DOHH2 (cell line): ENCODE results near the gene TMEM158.

ENCODE experiments used
- H3F3A ChIP-seq: fragments of 200-600 bp; sonication (generic), shearing (Covaris generic); 2 replicates; pipeline ENCODE4 v1.6.0; 2016; ENCODE audit warnings: antibody characterized with exemption, mild to moderate bottlenecking; ENCODE audit not compliant: control insufficient read depth, insufficient read depth
- H3K27ac ChIP-seq: fragments of 200-600 bp; sonication (generic); 2 replicates; pipeline ENCODE4 v1.5.1; 2014; ENCODE audit warnings: low read depth, mild to moderate bottlenecking, low read length, moderate library complexity
- H3K27me3 ChIP-seq: fragments of 200-600 bp; sonication (generic); 2 replicates; pipeline ENCODE4 v1.6.1; 2014; ENCODE audit warnings: mild to moderate bottlenecking, low read length, mixed read lengths; ENCODE audit not compliant: control insufficient read depth
- H3K36me3 ChIP-seq: fragments of 200-600 bp; sonication (generic); 2 replicates; pipeline ENCODE4 v1.6.1; 2014; ENCODE audit warnings: mild to moderate bottlenecking, low read length, moderate library complexity, mixed read lengths; ENCODE audit not compliant: control insufficient read depth
- H3K4me1 ChIP-seq: fragments of 200-600 bp; sonication (generic); 2 replicates; pipeline ENCODE4 v1.6.1; 2014; ENCODE audit warnings: mild to moderate bottlenecking, low read length, mixed read lengths; ENCODE audit not compliant: control insufficient read depth
- H3K4me2 ChIP-seq: fragments of 200-600 bp; sonication (generic); 2 replicates; pipeline ENCODE4 v1.6.0; 2014; ENCODE audit warnings: mild to moderate bottlenecking, low read length, moderate library complexity
- H3K4me3 ChIP-seq: fragments of 200-600 bp; sonication (generic); 2 replicates; pipeline ENCODE4 v1.5.1; 2014; ENCODE audit warnings: mild to moderate bottlenecking, low read length, mixed read lengths
- H3K79me2 ChIP-seq: fragments of 200-600 bp; sonication (generic); 2 replicates; pipeline ENCODE4 v1.6.1; 2014; ENCODE audit warnings: mild to moderate bottlenecking, low read length, mixed read lengths; ENCODE audit not compliant: control insufficient read depth
- H3K9me2 ChIP-seq: fragments of 200-600 bp; sonication (generic); replicated peaks from 2 replicates; pipeline ENCODE4 v1.6.1; 2014; ENCODE audit warnings: mild to moderate bottlenecking, low read length, mixed read lengths; ENCODE audit not compliant: control insufficient read depth
- H3K9me3 ChIP-seq: fragments of 200-600 bp; sonication (generic); 2 replicates; pipeline ENCODE4 v1.6.1; 2014; ENCODE audit warnings: antibody characterized with exemption, low read length, mixed read lengths; ENCODE audit not compliant: control insufficient read depth, insufficient read depth
- H4K20me1 ChIP-seq: fragments of 200-600 bp; sonication (generic); 2 replicates; pipeline ENCODE4 v1.6.0; 2014; ENCODE audit warnings: low read depth, mild to moderate bottlenecking, antibody characterized with exemption, low read length, moderate library complexity; ENCODE audit not compliant: control insufficient read depth, insufficient read depth
- EZH2phosphoT487 ChIP-seq: fragments of 200-600 bp; sonication (generic); IDR thresholded peaks from 2 replicates; pipeline ENCODE4 v1.6.1; 2017; ENCODE audit warnings: borderline replicate concordance, mild to moderate bottlenecking, antibody characterized with exemption, low read length, moderate library complexity, mixed read lengths
- TF ChIP-seq, protein P1 (sequence below): fragments of 200-600 bp; sonication (generic); IDR thresholded peaks from one replicate; pipeline ENCODE4 v1.5.1; 2014; ENCODE audit warnings: antibody characterized with exemption, mild to moderate bottlenecking, low read depth, low read length; ENCODE audit not compliant: poor library complexity, severe bottlenecking

Gene TMEM158

DNA sequence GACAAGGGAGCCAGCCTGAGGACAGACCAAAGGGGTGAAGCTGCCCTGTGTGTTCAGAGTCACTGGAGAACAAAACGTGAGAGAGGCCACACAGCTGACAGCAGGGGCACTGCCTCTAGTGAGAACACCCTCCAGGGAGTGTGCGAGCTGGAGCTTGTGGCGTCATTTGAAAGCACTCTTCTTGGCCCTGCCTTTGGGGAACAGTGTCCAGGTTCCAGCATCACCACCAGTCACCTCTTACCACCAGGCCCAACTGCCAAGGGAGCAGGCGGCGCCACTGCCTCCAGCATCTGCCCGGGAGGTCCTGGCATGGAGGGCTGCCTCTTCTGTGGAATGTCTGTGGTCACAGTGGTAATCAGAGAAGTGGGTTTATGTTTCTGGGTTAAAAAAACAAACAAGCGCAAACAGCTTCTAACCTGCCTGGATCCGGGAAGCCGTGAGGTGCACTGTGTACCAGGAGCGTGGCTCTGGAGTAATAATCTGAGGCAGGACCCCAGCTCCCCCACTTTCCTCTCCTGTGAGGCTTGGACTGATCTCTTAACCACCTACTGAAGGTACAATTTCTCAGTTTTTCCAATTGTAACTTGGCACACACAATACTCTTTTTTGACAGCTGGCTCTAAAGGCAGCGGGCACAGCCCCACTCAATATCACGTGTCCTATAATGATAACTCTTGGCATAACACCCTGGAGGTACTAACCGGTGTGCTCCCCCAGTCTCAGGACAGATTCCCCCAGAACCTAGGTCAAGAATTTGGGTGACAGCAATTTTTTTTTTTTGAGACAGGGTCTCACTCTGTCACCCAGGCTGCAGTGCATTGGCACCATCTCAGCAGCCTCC is 47.7 kb downstream of the TMEM158 start:
- Histone ChIP-seq H3K27ac (no peak overlapping the region), H3K9me3 (no peaks in the 10 kb centered on the region), H3K79me2 (no peaks in the 10 kb centered on the region), H3K36me3 (no peaks in the 10 kb centered on the region), H3K4me1 (no peaks in the 10 kb centered on the region), H3K4me2 (no peak overlapping the region), H3K27me3 (no peaks in the 10 kb centered on the region), H4K20me1 (no peaks in the 10 kb centered on the region), H3K4me3 (no peak overlapping the region), H3K9me2 (no peaks in the 10 kb centered on the region), H3F3A (no peaks in the 10 kb centered on the region)
- TF ChIP-seq, protein P1, sequence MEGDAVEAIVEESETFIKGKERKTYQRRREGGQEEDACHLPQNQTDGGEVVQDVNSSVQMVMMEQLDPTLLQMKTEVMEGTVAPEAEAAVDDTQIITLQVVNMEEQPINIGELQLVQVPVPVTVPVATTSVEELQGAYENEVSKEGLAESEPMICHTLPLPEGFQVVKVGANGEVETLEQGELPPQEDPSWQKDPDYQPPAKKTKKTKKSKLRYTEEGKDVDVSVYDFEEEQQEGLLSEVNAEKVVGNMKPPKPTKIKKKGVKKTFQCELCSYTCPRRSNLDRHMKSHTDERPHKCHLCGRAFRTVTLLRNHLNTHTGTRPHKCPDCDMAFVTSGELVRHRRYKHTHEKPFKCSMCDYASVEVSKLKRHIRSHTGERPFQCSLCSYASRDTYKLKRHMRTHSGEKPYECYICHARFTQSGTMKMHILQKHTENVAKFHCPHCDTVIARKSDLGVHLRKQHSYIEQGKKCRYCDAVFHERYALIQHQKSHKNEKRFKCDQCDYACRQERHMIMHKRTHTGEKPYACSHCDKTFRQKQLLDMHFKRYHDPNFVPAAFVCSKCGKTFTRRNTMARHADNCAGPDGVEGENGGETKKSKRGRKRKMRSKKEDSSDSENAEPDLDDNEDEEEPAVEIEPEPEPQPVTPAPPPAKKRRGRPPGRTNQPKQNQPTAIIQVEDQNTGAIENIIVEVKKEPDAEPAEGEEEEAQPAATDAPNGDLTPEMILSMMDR: no peak
- no peak for TF ChIP-seq EZH2phosphoT487

DNA sequence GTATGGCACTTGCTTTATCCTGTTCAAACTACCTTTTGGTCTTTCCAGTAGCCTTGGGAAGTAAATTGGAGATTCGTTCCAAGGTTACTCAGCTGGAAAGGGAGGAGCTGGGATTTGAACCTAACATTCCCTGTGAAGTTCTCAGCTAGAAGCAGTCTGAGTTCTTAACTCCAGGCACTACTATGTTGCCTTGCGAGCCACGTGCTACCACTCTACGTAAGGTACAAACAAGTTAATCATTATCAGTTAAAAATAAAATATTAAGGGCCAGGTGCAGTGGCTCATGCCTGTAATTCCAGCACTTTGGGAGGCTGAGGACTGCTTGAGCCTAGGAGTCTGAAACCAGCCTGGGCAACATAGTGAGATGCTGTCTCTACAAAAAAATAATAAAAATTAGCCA is 49.2 kb downstream of the TMEM158 start:
- Histone ChIP-seq H4K20me1 (no peaks in the 10 kb centered on the region), H3K36me3 (no peaks in the 10 kb centered on the region), H3K27me3 (no peaks in the 10 kb centered on the region), H3K79me2 (no peaks in the 10 kb centered on the region), H3K27ac (no peak overlapping the region), H3F3A (no peaks in the 10 kb centered on the region), H3K4me3 (no peak overlapping the region), H3K9me2 (no peaks in the 10 kb centered on the region), H3K4me1 (no peaks in the 10 kb centered on the region), H3K9me3 (no peaks in the 10 kb centered on the region), H3K4me2 (no peak overlapping the region)
- TF ChIP-seq EZH2phosphoT487: no peak
- TF ChIP-seq, protein P1: no peak
